Tibial nerve (tissue), 4 donors: ENCODE measurements around the gene FAM20A. TPM values are rescaled to one million over a fixed set of nuclear protein-coding genes. Genes with fewer than 3 reads are reported as not detected.

Experiments
- DNase-seq, 2 donors: peaks; one replicate each; pipeline ENCODE4 v3.0.0-alpha.2; 2019; ENCODE audit warnings: low spot score in 2 of 2
- H3K27ac ChIP-seq, 4 donors: fragments of 200-600 bp; sonication (generic) in 3 of 4; one replicate each; pipeline ENCODE4 v1.5.1; 2017 to 2019; ENCODE audit warnings: mild to moderate bottlenecking in 1 of 4
- H3K27me3 ChIP-seq, 2 donors: fragments of 200-600 bp; sonication (generic) in 1 of 2; one replicate each; pipeline versions ENCODE4 v1.5.1 to v1.6.0; 2017 to 2019
- H3K36me3 ChIP-seq, 3 donors: fragments of 200-600 bp; sonication (generic); one replicate each; pipeline ENCODE4 v1.5.1; 2018 to 2019
- H3K4me1 ChIP-seq, 4 donors: fragments of 200-600 bp; sonication (generic) in 3 of 4; one replicate each; pipeline ENCODE4 v1.5.1; 2017 to 2019
- H3K4me3 ChIP-seq, 4 donors: fragments of 200-600 bp; sonication (generic) in 3 of 4; one replicate each; pipeline ENCODE4 v1.5.1; 2017 to 2019; ENCODE audit warnings: mild to moderate bottlenecking in 1 of 4, moderate library complexity in 1 of 4
- H3K9me3 ChIP-seq, 4 donors: fragments of 200-600 bp; sonication (generic) in 3 of 4; one replicate each; pipeline ENCODE4 v1.5.1; 2017 to 2019
- EP300 ChIP-seq, 2 donors: sonication (generic); formaldehyde crosslinking; IDR thresholded peaks; one replicate each; pipeline ENCODE4 v1.6.1; 2017; ENCODE audit warnings: antibody characterized with exemption in 2 of 2, mild to moderate bottlenecking in 1 of 2
- POLR2A ChIP-seq, 2 donors: fragments of 450-650 bp; IDR thresholded peaks; one replicate each; pipeline ENCODE4 v1.6.1; 2017; ENCODE audit warnings: antibody characterized with exemption in 2 of 2, mild to moderate bottlenecking in 2 of 2, moderate library complexity in 2 of 2
- WGBS, 2 donors: methylation state at CpG; one replicate each; pipeline ENCODE4 v1.1.5; 2018; 5-methylcytosine and 5-hydroxymethylcytosine counted together
- total RNA-seq, 4 donors: library from RNA; depleted of rRNA; stranded (reverse); fragments of >200 nt; gene quantifications; one replicate each; pipeline ENCODE4 v1.1.0, GENCODE V29; 2016
- TF ChIP-seq, protein P1 (sequence below), 5 experiments: fragments of 200-600 bp in 3 of 5; fragments of 450-650 bp in 2 of 5; sonication (generic) in 3 of 5; IDR thresholded peaks; one replicate each; pipeline ENCODE4 v1.5.1; 2016 to 2019; ENCODE audit warnings: antibody characterized with exemption in 5 of 5, mild to moderate bottlenecking in 3 of 5, moderate library complexity in 2 of 5

The FAM20A gene
- total RNA-seq, 4 donors from 2014 or later: 9.4 to 104 (median 25.7) TPM

DNA sequence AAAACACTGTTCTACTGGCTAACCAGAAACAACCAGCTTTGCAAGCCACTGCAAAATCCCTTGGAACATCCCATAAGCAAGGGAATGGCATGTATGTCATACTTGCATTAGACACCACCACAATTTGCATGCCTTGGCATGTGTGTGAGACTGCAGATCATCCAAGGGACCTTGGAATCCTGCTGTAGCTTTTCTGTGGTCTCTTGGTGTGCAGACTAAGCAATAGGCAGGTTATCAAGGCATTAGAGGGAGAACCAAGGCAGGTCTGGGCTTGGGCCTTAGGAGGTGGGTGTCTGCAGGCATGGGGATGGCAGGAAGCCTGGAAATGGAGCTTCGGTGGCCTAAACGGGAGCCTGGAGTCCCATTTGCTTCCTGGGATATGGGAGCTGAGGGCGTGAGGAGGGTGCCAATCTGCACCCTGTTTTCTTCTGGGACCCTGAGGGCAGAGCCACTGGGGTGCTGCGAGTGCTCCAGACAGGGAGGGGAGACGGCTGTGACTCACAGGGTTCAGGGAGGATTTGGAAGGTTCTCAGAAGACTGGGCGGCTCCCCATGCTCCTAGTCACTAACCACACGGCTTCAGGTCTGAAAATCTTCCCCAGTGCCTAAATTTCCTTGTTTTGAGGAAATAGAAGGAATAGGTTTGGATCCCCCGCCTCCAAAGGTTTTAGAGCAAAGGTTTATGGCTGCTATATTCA is 36.6 kb downstream of the FAM20A start:
- H3K9me3 ChIP-seq: no peaks in the 10 kb centered on the region
- H3K27ac ChIP-seq: no peak overlapping the region
- TF ChIP-seq, protein P1, sequence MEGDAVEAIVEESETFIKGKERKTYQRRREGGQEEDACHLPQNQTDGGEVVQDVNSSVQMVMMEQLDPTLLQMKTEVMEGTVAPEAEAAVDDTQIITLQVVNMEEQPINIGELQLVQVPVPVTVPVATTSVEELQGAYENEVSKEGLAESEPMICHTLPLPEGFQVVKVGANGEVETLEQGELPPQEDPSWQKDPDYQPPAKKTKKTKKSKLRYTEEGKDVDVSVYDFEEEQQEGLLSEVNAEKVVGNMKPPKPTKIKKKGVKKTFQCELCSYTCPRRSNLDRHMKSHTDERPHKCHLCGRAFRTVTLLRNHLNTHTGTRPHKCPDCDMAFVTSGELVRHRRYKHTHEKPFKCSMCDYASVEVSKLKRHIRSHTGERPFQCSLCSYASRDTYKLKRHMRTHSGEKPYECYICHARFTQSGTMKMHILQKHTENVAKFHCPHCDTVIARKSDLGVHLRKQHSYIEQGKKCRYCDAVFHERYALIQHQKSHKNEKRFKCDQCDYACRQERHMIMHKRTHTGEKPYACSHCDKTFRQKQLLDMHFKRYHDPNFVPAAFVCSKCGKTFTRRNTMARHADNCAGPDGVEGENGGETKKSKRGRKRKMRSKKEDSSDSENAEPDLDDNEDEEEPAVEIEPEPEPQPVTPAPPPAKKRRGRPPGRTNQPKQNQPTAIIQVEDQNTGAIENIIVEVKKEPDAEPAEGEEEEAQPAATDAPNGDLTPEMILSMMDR (IDR thresholded peaks at IDR 0.05): no peak
- TF ChIP-seq EP300 (IDR thresholded peaks at IDR 0.05): no peak
- TF ChIP-seq POLR2A (IDR thresholded peaks at IDR 0.05): no peak
- DNase-seq: no peak
- H3K4me1 ChIP-seq: peaks cover 0 to 31% (median 6%) of the 10 kb centered on the region in 4 donors
- WGBS, 2 donors: 91% methylated on average over 8 of the region's 8 CpGs
- H3K27me3 ChIP-seq: no peaks in the 10 kb centered on the region
- H3K36me3 ChIP-seq: no peaks in the 10 kb centered on the region
- H3K4me3 ChIP-seq: no peak overlapping the region

DNA sequence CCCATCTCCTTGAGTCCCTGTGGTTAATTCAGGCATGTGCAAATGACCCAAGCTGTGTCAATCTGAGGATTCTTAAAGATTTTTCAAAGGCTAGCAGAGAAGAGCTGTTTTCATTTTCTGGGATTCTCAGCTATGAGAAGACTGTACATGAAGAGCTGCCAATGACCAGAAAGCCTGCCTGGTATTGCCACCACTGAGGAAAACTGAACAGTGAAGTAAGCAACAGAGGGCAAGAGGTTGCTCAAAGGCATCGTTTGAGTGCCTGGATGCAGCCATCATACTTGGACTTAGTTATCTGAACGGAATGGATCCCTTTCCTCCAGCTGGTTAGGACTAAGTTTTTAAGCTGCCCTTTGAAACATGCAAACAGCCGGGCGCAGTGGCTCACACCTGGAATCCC is 38.4 kb downstream of the FAM20A start:
- TF ChIP-seq POLR2A (IDR thresholded peaks at IDR 0.05): no peak
- TF ChIP-seq, protein P1 (IDR thresholded peaks at IDR 0.05): no peak
- no peak for TF ChIP-seq EP300 (IDR thresholded peaks at IDR 0.05)
- DNase-seq: no peak

DNA sequence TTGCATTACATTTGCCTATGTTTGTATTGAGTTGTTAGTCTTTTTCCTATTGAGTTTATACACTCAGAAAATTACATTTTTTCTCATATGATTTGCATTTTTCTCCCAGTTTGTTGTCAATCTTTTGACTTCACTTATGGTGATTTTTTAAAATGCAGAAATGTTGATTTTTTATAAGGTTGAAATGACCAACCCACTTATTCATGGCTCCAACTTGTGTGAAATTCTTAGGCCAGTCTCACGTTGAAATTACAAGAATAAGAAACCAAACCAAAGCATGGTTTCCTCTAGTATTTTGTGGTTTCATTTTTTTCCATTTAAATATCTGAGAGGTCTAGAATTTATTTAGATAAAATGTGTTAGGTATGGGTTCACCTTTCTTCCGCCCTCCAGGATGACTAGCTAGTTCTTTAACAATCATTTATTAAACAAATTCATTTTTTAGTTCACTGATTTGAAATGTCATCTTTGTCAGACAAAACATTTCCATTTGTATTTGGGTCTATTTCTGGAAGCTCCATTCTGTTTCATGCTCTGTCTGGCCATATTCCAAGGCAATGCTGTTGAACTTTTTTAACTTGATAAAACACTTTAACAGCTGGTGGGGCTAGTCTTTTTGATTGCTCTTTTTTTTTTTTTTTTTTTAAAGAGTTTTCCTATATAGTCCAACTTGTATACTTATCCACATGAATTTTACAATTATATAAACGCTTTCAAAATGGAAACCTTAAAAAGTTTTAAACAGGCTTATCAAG is 40.0 kb downstream of the FAM20A start:
- TF ChIP-seq, protein P1 (IDR thresholded peaks at IDR 0.05): no peak
- no peak for TF ChIP-seq EP300 (IDR thresholded peaks at IDR 0.05)
- TF ChIP-seq POLR2A (IDR thresholded peaks at IDR 0.05): no peak
- H3K4me1 ChIP-seq: peaks cover 0 to 17% (median 0%) of the 10 kb centered on the region in 4 donors
- H3K4me3 ChIP-seq: no peak overlapping the region
- 48 to 55% methylated on average over 3 of the region's 3 CpGs for WGBS, 2 donors
- no peaks in the 10 kb centered on the region for H3K36me3 ChIP-seq
- DNase-seq: no peak
- no peaks in the 10 kb centered on the region for H3K27me3 ChIP-seq
- no peaks in the 10 kb centered on the region for H3K9me3 ChIP-seq
- H3K27ac ChIP-seq: no peak overlapping the region

More for the DNA sequence above, 38.4 kb downstream of the FAM20A start:
- H3K4me1 ChIP-seq: peaks cover 0 to 31% (median 5%) of the 10 kb centered on the region in 4 donors
- H3K9me3 ChIP-seq: no peaks in the 10 kb centered on the region
- H3K36me3 ChIP-seq: no peaks in the 10 kb centered on the region
- no peaks in the 10 kb centered on the region for H3K27me3 ChIP-seq
- WGBS, 2 donors: 75 to 80% methylated on average over 4 of the region's 4 CpGs
- H3K4me3 ChIP-seq: no peak overlapping the region
- no peak overlapping the region for H3K27ac ChIP-seq

DNA sequence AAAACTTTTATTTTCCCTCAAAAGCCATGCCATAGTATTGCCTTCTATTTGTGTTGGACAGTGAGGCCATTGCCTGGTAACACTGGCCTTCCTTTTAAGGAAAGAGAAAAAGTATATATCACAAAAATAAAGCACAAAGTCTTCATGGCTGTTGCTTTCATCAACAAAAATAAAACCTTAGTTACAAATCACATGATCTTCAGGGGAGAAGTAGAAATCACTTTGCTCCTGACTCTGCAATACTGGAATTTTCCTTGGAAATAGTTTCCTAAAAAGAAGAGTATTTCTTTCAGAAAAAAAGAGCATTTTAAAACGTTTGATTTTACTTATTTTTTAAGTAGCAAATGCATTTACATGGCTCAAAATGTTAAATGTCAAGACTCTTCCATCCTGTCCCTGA is 41.9 kb downstream of the FAM20A start:
- Histone ChIP-seq H3K36me3 (peaks cover 0 to 15% (median 0%) of the 10 kb centered on the region in 3 donors), H3K4me1 (peaks cover 0 to 11% (median 0%) of the 10 kb centered on the region in 4 donors), H3K27me3 (no peaks in the 10 kb centered on the region), H3K27ac (no peak overlapping the region), H3K9me3 (no peaks in the 10 kb centered on the region), H3K4me3 (no peak overlapping the region)
- DNase-seq: no peak
- WGBS, 2 donors: 8% methylated on average over 1 of the region's 1 CpG
- no peak for TF ChIP-seq POLR2A (IDR thresholded peaks at IDR 0.05)
- TF ChIP-seq EP300 (IDR thresholded peaks at IDR 0.05): no peak
- TF ChIP-seq, protein P1 (IDR thresholded peaks at IDR 0.05): no peak

DNA sequence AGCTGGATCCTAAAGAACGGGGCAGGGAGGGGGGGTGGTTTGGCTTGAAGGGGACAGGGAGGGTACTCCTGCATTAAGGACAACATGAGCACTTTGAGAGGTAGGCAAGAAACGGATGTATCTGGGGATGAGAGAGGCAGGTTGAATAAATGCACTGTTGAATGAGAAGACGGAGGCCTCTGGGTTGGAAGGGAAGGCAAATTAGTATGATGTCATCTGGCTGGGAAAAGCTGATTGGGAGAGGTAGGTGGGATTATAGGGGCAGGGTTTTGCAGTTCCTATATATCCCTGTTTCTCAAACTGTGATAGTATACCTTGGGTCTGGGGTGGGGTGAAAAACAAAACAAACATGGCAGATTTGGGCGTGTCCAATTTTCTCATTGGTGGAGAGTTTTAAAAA is 44.6 kb downstream of the FAM20A start:
- no peak overlapping the region for H3K27ac ChIP-seq

More for the DNA sequence above, 44.6 kb downstream of the FAM20A start:
- DNase-seq: no peak
- TF ChIP-seq EP300 (IDR thresholded peaks at IDR 0.05) (no peak), POLR2A (IDR thresholded peaks at IDR 0.05) (no peak)
- TF ChIP-seq, protein P1 (IDR thresholded peaks at IDR 0.05): no peak
- Histone ChIP-seq H3K36me3 (peaks cover 0 to 23% (median 0%) of the 10 kb centered on the region in 3 donors), H3K4me3 (no peak overlapping the region), H3K27me3 (no peaks in the 10 kb centered on the region), H3K4me1 (peaks cover 0 to 7% (median 0%) of the 10 kb centered on the region in 4 donors), H3K9me3 (no peaks in the 10 kb centered on the region)
- WGBS, 2 donors: 85 to 88% methylated on average over 4 of the region's 4 CpGs
